K562 (cell line): ENCODE measurements around the gene ADGRB3. TPM values are rescaled to one million over a fixed set of nuclear protein-coding genes. Genes with fewer than 3 reads are reported as not detected.

Experiments used
- ARID1B ChIP-seq: fragments of 450-650 bp; IDR thresholded peaks from 2 replicates; pipeline ENCODE4 v1.6.1; 2016; ENCODE audit warnings: antibody characterized with exemption, mild to moderate bottlenecking, inconsistent platforms
- ARID3A ChIP-seq: IDR thresholded peaks from 2 replicates; pipeline ENCODE4 v1.6.1; 2012; ENCODE audit warnings: low read depth, low read length, improper control_type of control experiment, borderline replicate concordance
- ETV1 ChIP-seq: fragments of 450-650 bp; conservative IDR thresholded peaks from 2 replicates; pipeline ENCODE4 v1.6.1; 2016; ENCODE audit warnings: missing genetic modification characterization, control low read depth, low read depth, missing compliant biosample characterization
- HMGN3 ChIP-seq: IDR thresholded peaks from 2 replicates; pipeline ENCODE4 v1.6.1; 2011; ENCODE audit warnings: borderline replicate concordance, low read depth, mild to moderate bottlenecking, mixed read lengths, low read length; ENCODE audit not compliant: insufficient read length; ENCODE audit errors: extremely low read depth
- KDM1A ChIP-seq, 2 experiments: fragments of 450-650 bp; IDR thresholded peaks; 2 replicates each; pipeline ENCODE4 v1.6.1; 2016; ENCODE audit warnings: mild to moderate bottlenecking in 2 of 2
- KLF1 ChIP-seq: fragments of 450-650 bp; IDR thresholded peaks from 2 replicates; pipeline ENCODE4 v1.6.1; 2016; ENCODE audit warnings: missing genetic modification characterization, missing compliant biosample characterization
- LEF1 ChIP-seq: fragments of 450-650 bp; IDR thresholded peaks from 2 replicates; pipeline ENCODE4 v1.6.1; 2016; ENCODE audit warnings: mild to moderate bottlenecking
- MEIS2 ChIP-seq: fragments of 450-650 bp; IDR thresholded peaks from 2 replicates; pipeline ENCODE4 v1.6.1; 2014; ENCODE audit warnings: mild to moderate bottlenecking; ENCODE audit not compliant: partially characterized antibody
- MTA2 ChIP-seq: fragments of 450-650 bp; IDR thresholded peaks from 2 replicates; pipeline ENCODE4 v1.6.1; 2016; ENCODE audit warnings: low read depth
- NCOA2 ChIP-seq, 2 experiments: fragments of 450-650 bp; IDR thresholded peaks; 2 replicates each; pipeline ENCODE4 v1.6.1; 2018; ENCODE audit warnings: mild to moderate bottlenecking in 2 of 2, moderate library complexity in 1 of 2; ENCODE audit not compliant: partially characterized antibody in 2 of 2
- PML ChIP-seq: IDR thresholded peaks from 2 replicates; pipeline ENCODE4 v1.6.1; 2012; ENCODE audit warnings: low read length, inconsistent platforms
- RFX1 ChIP-seq: fragments of 450-650 bp; IDR thresholded peaks from 2 replicates; pipeline ENCODE4 v1.6.1; 2016; ENCODE audit warnings: mild to moderate bottlenecking, moderate library complexity
- SNAPC5 ChIP-seq: fragments of 250-450 bp; sonication (Bioruptor Pico); IDR thresholded peaks from 2 replicates; pipeline ENCODE4 v1.8.0; 2021; ENCODE audit warnings: moderate library complexity, mild to moderate bottlenecking, inconsistent platforms
- SNIP1 ChIP-seq: fragments of 450-650 bp; IDR thresholded peaks from 2 replicates; pipeline ENCODE4 v1.7.1; 2017; ENCODE audit warnings: low read depth, mild to moderate bottlenecking
- SOX6 ChIP-seq: fragments of 450-650 bp; IDR thresholded peaks from 2 replicates; pipeline ENCODE4 v1.6.1; 2014; ENCODE audit warnings: mild to moderate bottlenecking
- TCF3 ChIP-seq: sonication (generic); formaldehyde crosslinking; IDR thresholded peaks from 2 replicates; pipeline ENCODE4 v1.4.0; 2020; ENCODE audit warnings: mild to moderate bottlenecking, missing genetic modification reagents
- ZNF354B ChIP-seq: fragments of 250-450 bp; sonication (Bioruptor Pico); IDR thresholded peaks from 2 replicates; pipeline ENCODE4 v1.4.0; 2020
- ZNF408 ChIP-seq: fragments of 250-450 bp; sonication (Bioruptor Pico); IDR thresholded peaks from 2 replicates; pipeline ENCODE4 v1.4.0; 2020; ENCODE audit warnings: low read depth, mild to moderate bottlenecking, moderate library complexity
- polyA plus RNA-seq, 8 experiments: library from polyadenylated mRNA; depleted of rRNA in 4 of 8; stranded (reverse) in 5 of 8; unstranded in 3 of 8; fragments of >200 nt; fragmentation: Nextera tagmentation in 2 of 8; fragmentation: Illumina TruSeq in 1 of 8; extraction: Ambion mirVana in 2 of 8; extraction: Trizol in 1 of 8; gene quantifications; 2 replicates each; pipeline versions ENCODE4 v1.2.1 to v1.2.3, GENCODE V29; 2011 to 2014; ENCODE audit warnings: inconsistent platforms in 1 of 8, missing spikeins in 1 of 8
- total RNA-seq, 7 experiments: library from RNA; depleted of rRNA in 6 of 7; stranded (reverse); fragments of >200 nt in 6 of 7; fragmentation: Illumina TruSeq in 2 of 7; extraction: Trizol in 2 of 7; gene quantifications; 2 replicates each; pipeline versions ENCODE4 v1.2.1 to v1.2.3, GENCODE V29; 2011 to 2021; ENCODE audit warnings: low replicate concordance in 1 of 7
- TF ChIP-seq, protein P1 (sequence below), 2 experiments: IDR thresholded peaks in 1 of 2; conservative IDR thresholded peaks in 1 of 2; 2 replicates each; pipeline ENCODE4 v1.6.1; 2016; ENCODE audit warnings: low read depth in 2 of 2, mild to moderate bottlenecking in 1 of 2, missing compliant biosample characterization in 1 of 2, missing genetic modification characterization in 1 of 2, moderate library complexity in 1 of 2
- TF ChIP-seq, protein P2 (sequence below), 2 experiments: fragments of 450-650 bp; IDR thresholded peaks; 2 replicates each; pipeline ENCODE4 v1.6.1; 2018; ENCODE audit warnings: mild to moderate bottlenecking in 2 of 2, low read depth in 1 of 2; ENCODE audit not compliant: partially characterized antibody in 2 of 2

The ADGRB3 gene
- total and polyA plus RNA-seq, 9 of the 15 experiments (the other 6 are each of a cell fraction or from before 2014, with no cell fraction given): 0.90 to 7.8 (median 2.4) TPM

DNA sequence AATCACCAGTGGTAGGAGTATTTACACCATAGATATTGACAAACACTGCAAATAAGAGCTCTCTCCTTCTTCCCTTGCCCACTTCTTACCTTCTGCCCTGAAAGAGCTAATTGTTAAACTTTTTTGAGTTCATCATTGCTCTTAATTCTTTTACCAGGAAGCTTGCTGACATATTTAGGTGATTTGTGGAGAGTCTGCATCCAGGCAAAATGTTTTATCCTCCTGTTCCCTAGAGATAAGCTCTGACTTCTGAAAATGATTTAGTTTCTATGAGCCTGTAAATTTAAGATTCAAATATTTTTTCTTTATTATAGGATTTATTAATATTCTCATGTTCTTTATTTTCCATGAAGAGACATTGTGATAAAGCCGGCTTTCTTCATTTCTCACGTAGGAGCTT, 81.5 kb downstream of the ADGRB3 start (continued):
- TF ChIP-seq NCOA2 (IDR thresholded peaks at IDR 0.05; ENCODE audit: partially characterized antibody in 2 of 2) (no peak), ZNF354B (CRISPR knock-in tag) (no peak), KDM1A (IDR thresholded peaks at IDR 0.05) (peak; percentile 85 to 86), ARID3A (0 out of 2 replicates have a peak, but pooled peaks have one; percentile 13), MEIS2 (peak; percentile 98), SOX6 (peak; percentile 53; the same call in 1 of the 2 replicates), LEF1 (peak; percentile 51; the same call in 1 of the 2 replicates), ETV1 (tag) (peak; percentile 93), TCF3 (CRISPR knock-in tag) (peak; percentile 83), HMGN3 (no peak), RFX1 (no peak), PML (peak; percentile 71; the same call in 1 of the 2 replicates), ARID1B (peak; percentile 92), KLF1 (tag) (no peak), SNIP1 (no peak), ZNF408 (no peak), MTA2 (peak; percentile 67; the same call in 1 of the 2 replicates), SNAPC5 (CRISPR knock-in tag) (no peak)
- TF ChIP-seq, protein P1, sequence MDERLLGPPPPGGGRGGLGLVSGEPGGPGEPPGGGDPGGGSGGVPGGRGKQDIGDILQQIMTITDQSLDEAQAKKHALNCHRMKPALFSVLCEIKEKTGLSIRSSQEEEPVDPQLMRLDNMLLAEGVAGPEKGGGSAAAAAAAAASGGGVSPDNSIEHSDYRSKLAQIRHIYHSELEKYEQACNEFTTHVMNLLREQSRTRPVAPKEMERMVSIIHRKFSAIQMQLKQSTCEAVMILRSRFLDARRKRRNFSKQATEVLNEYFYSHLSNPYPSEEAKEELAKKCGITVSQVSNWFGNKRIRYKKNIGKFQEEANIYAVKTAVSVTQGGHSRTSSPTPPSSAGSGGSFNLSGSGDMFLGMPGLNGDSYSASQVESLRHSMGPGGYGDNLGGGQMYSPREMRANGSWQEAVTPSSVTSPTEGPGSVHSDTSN (CRISPR knock-in tag; IDR thresholded peaks at IDR 0.05; ENCODE audit: low read depth): no peak
- TF ChIP-seq, protein P1 (tag; conservative IDR thresholded peaks at IDR 0.05; ENCODE audit: low read depth): peak; percentile 96
- TF ChIP-seq, protein P2, sequence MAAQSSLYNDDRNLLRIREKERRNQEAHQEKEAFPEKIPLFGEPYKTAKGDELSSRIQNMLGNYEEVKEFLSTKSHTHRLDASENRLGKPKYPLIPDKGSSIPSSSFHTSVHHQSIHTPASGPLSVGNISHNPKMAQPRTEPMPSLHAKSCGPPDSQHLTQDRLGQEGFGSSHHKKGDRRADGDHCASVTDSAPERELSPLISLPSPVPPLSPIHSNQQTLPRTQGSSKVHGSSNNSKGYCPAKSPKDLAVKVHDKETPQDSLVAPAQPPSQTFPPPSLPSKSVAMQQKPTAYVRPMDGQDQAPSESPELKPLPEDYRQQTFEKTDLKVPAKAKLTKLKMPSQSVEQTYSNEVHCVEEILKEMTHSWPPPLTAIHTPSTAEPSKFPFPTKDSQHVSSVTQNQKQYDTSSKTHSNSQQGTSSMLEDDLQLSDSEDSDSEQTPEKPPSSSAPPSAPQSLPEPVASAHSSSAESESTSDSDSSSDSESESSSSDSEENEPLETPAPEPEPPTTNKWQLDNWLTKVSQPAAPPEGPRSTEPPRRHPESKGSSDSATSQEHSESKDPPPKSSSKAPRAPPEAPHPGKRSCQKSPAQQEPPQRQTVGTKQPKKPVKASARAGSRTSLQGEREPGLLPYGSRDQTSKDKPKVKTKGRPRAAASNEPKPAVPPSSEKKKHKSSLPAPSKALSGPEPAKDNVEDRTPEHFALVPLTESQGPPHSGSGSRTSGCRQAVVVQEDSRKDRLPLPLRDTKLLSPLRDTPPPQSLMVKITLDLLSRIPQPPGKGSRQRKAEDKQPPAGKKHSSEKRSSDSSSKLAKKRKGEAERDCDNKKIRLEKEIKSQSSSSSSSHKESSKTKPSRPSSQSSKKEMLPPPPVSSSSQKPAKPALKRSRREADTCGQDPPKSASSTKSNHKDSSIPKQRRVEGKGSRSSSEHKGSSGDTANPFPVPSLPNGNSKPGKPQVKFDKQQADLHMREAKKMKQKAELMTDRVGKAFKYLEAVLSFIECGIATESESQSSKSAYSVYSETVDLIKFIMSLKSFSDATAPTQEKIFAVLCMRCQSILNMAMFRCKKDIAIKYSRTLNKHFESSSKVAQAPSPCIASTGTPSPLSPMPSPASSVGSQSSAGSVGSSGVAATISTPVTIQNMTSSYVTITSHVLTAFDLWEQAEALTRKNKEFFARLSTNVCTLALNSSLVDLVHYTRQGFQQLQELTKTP (IDR thresholded peaks at IDR 0.05; ENCODE audit: low read depth in 1 of 2, partially characterized antibody in 2 of 2): peak in 1 of 2 experiments; percentile 23
